Liver (tissue), 3 donors: ENCODE data around the gene SYT13.

Experiments used
- CTCF ChIP-seq: fragments of 150-350 bp; IDR thresholded peaks from 2 replicates; pipeline ENCODE4 v1.5.1; 2017; ENCODE audit warnings: improper control_type of control experiment, low read depth, low read length; ENCODE audit not compliant: missing input control
- GABPA ChIP-seq, 2 donors: IDR thresholded peaks in 1 of 2; conservative IDR thresholded peaks in 1 of 2; 2 replicates each; pipeline ENCODE4 v1.6.1; 2016; ENCODE audit warnings: antibody characterized with exemption in 2 of 2, mild to moderate bottlenecking in 1 of 2, moderate library complexity in 1 of 2
- MAX ChIP-seq: IDR thresholded peaks from 2 replicates; pipeline ENCODE4 v1.6.1; 2016; ENCODE audit warnings: antibody characterized with exemption
- NR2F2 ChIP-seq: IDR thresholded peaks from 2 replicates; pipeline ENCODE4 v1.6.1; 2016; ENCODE audit warnings: antibody characterized with exemption
- REST ChIP-seq: IDR thresholded peaks from 2 replicates; pipeline ENCODE4 v1.6.1; 2016; ENCODE audit warnings: antibody characterized with exemption, mild to moderate bottlenecking
- SP1 ChIP-seq: IDR thresholded peaks from 2 replicates; pipeline ENCODE4 v1.6.1; 2018; ENCODE audit warnings: antibody characterized with exemption, mild to moderate bottlenecking
- TAF1 ChIP-seq: conservative IDR thresholded peaks from 2 replicates; pipeline ENCODE4 v1.6.1; 2016; ENCODE audit warnings: antibody characterized with exemption, mild to moderate bottlenecking
- donor health status: healthy.
- donor health status: healthy.

- TF ChIP-seq NR2F2 (no peak), CTCF (no peak), SP1 (no peak), TAF1 (no peak), REST (no peak), GABPA (IDR thresholded peaks at IDR 0.05 in 1 of 2, conservative IDR thresholded peaks at IDR 0.05 in 1 of 2) (no peak), MAX (no peak)
Measured at GRCh38 chr11:45321031-45321595, 35.0 kb upstream of the SYT13 start.
